Stimulated activated CD8-positive, alpha-beta memory T cell treated with anti-CD3 and anti-CD28 coated beads, Interleukin-7, amount 100 ng/mL, for 48 hours (primary cell): ENCODE measurements around the gene HIVEP1.

Experiments used
- DNase-seq, 2 donors: peaks; one replicate each; pipeline ENCODE4 v3.0.0-alpha.2; 2020; ENCODE audit warnings: low read depth in 1 of 2; ENCODE audit errors: extremely low read depth in 1 of 2

Gene HIVEP1

GRCh38 chr6:12047792-12048432 lies 35.8 kb downstream of the HIVEP1 start:
- no peak for DNase-seq

GRCh38 chr6:12048609-12049008 lies 36.5 kb downstream of the HIVEP1 start:
- no peak for DNase-seq

GRCh38 chr6:12049165-12049564 lies 37.1 kb downstream of the HIVEP1 start:
- DNase-seq, result no peak

GRCh38 chr6:12051861-12052368 lies 39.8 kb downstream of the HIVEP1 start:
- DNase-seq, result peak in 1 of 2 donors; percentile 56

- no peak for DNase-seq
Observed at GRCh38 chr6:12058172-12058961, 46.3 kb downstream of the HIVEP1 start.

GRCh38 chr6:12060780-12061609 lies 48.9 kb downstream of the HIVEP1 start:
- peak; percentile 56 to 72 for DNase-seq

- DNase-seq, result no peak
Observed at GRCh38 chr6:12062605-12063004, 50.5 kb downstream of the HIVEP1 start.

- DNase-seq, result no peak
Observed at GRCh38 chr6:12064131-12064530, 52.0 kb downstream of the HIVEP1 start.

GRCh38 chr6:12064538-12065071 lies 52.5 kb downstream of the HIVEP1 start:
- no peak for DNase-seq

- DNase-seq, result no peak
Observed at GRCh38 chr6:12065321-12066140, 53.4 kb downstream of the HIVEP1 start.

GRCh38 chr6:12066297-12066696 lies 54.2 kb downstream of the HIVEP1 start:
- DNase-seq, result no peak

- no peak for DNase-seq
Observed at GRCh38 chr6:12068899-12069557, 56.9 kb downstream of the HIVEP1 start.

- DNase-seq, result no peak
Observed at GRCh38 chr6:12069891-12070529, 57.9 kb downstream of the HIVEP1 start.

GRCh38 chr6:12071064-12071615 lies 59.0 kb downstream of the HIVEP1 start:
- DNase-seq, result no peak

- no peak for DNase-seq
Observed at GRCh38 chr6:12075067-12075563, 63.0 kb downstream of the HIVEP1 start.

- DNase-seq, result no peak
Observed at GRCh38 chr6:12077021-12077710, 65.1 kb downstream of the HIVEP1 start.

GRCh38 chr6:12078014-12078413 lies 65.9 kb downstream of the HIVEP1 start:
- no peak for DNase-seq

GRCh38 chr6:12081771-12082170 lies 69.7 kb downstream of the HIVEP1 start:
- DNase-seq, result no peak
